Inflammatory macrophage treated with lipopolysaccharide for 4 hours (primary cell): ENCODE data around the gene VDAC1.
"Not testable (repeated sequence)": the region's sequence is repeated elsewhere in the genome, so short reads cannot be mapped to it uniquely, and the experiment has no call there.

Experiments
- DNase-seq: peaks from one replicate; pipeline ENCODE4 v3.0.0-alpha.2; 2020

Gene VDAC1

GRCh38 chr5:133938039-133938821 is 66.5 kb downstream of the VDAC1 start:
- no peak for DNase-seq

GRCh38 chr5:133937628-133938027 is 67.1 kb downstream of the VDAC1 start:
- DNase-seq = not testable (repeated sequence)

GRCh38 chr5:133936651-133937015 is 68.1 kb downstream of the VDAC1 start:
- DNase-seq = no peak

GRCh38 chr5:133935991-133936650 is 68.7 kb downstream of the VDAC1 start:
- DNase-seq = not testable (repeated sequence)

GRCh38 chr5:133935667-133935940 is 69.2 kb downstream of the VDAC1 start:
- DNase-seq = no peak

GRCh38 chr5:133934822-133935666 is 69.7 kb downstream of the VDAC1 start:
- no peak for DNase-seq

GRCh38 chr5:133934311-133934710 is 70.5 kb downstream of the VDAC1 start:
- DNase-seq = no peak

GRCh38 chr5:133933670-133934295 is 71.0 kb downstream of the VDAC1 start:
- DNase-seq = no peak

GRCh38 chr5:133933169-133933509 is 71.6 kb downstream of the VDAC1 start:
- DNase-seq = no peak

- peak; percentile 70 for DNase-seq
Measured at GRCh38 chr5:133932441-133933168, 72.2 kb downstream of the VDAC1 start.

GRCh38 chr5:133931546-133931945 is 73.2 kb downstream of the VDAC1 start:
- DNase-seq = no peak

- DNase-seq = peak; percentile 41
Measured at GRCh38 chr5:133930813-133931090, 74.0 kb downstream of the VDAC1 start.

GRCh38 chr5:133930061-133930812 is 74.5 kb downstream of the VDAC1 start:
- DNase-seq = peak; percentile 90

GRCh38 chr5:133928587-133929393 is 76.0 kb downstream of the VDAC1 start:
- no peak for DNase-seq

GRCh38 chr5:133927300-133928180 is 77.2 kb downstream of the VDAC1 start:
- no peak for DNase-seq

GRCh38 chr5:133926489-133927299 is 78.1 kb downstream of the VDAC1 start:
- DNase-seq = no peak

GRCh38 chr5:133925866-133926488 is 78.8 kb downstream of the VDAC1 start:
- DNase-seq = no peak

- DNase-seq = no peak
Measured at GRCh38 chr5:133925269-133925668, 79.5 kb downstream of the VDAC1 start.
